Suppressor macrophage treated with lipopolysaccharide for 4 hours (primary cell): ENCODE results near the gene PACRG.
"Not testable (repeated sequence)": the region's sequence is repeated elsewhere in the genome, so short reads cannot be mapped to it uniquely, and the experiment has no call there.

ENCODE experiments used
- DNase-seq: peaks from one replicate; pipeline ENCODE4 v3.0.0-alpha.2; 2020

The PACRG gene

GRCh38 chr6:163300838-163301237 lies 573.1 kb downstream of the PACRG start:
- no peak for DNase-seq

GRCh38 chr6:163301726-163302635 lies 574.2 kb downstream of the PACRG start:
- DNase-seq = no peak

GRCh38 chr6:163302747-163303146 lies 575.0 kb downstream of the PACRG start:
- no peak for DNase-seq

GRCh38 chr6:163306000-163306399 lies 578.2 kb downstream of the PACRG start:
- no peak for DNase-seq

GRCh38 chr6:163308629-163309440 lies 581.1 kb downstream of the PACRG start:
- no peak for DNase-seq

- no peak for DNase-seq
These were observed 581.8 kb downstream of the PACRG start for GRCh38 chr6:163309491-163310026.

- DNase-seq = no peak
These were observed 582.6 kb downstream of the PACRG start for GRCh38 chr6:163310096-163310972.

GRCh38 chr6:163310973-163311383 lies 583.2 kb downstream of the PACRG start:
- DNase-seq = no peak

- DNase-seq = peak; percentile 48
These were observed 584.1 kb downstream of the PACRG start for GRCh38 chr6:163311830-163312229.

- DNase-seq = no peak
These were observed 585.8 kb downstream of the PACRG start for GRCh38 chr6:163313566-163313965.

- no peak for DNase-seq
These were observed 586.2 kb downstream of the PACRG start for GRCh38 chr6:163313981-163314380.

- DNase-seq = no peak
These were observed 587.2 kb downstream of the PACRG start for GRCh38 chr6:163314791-163315470.

- DNase-seq = not testable (repeated sequence)
These were observed 589.2 kb downstream of the PACRG start for GRCh38 chr6:163316866-163317495.

GRCh38 chr6:163318071-163318786 lies 590.5 kb downstream of the PACRG start:
- DNase-seq = no peak

GRCh38 chr6:163319609-163320366 lies 592.0 kb downstream of the PACRG start:
- peak; percentile 13 for DNase-seq

GRCh38 chr6:163320402-163320801 lies 592.6 kb downstream of the PACRG start:
- no peak for DNase-seq

- DNase-seq = no peak
These were observed 593.0 kb downstream of the PACRG start for GRCh38 chr6:163320804-163321203.

- DNase-seq = no peak
These were observed 593.9 kb downstream of the PACRG start for GRCh38 chr6:163321717-163322116.

- DNase-seq = no peak
These were observed 595.5 kb downstream of the PACRG start for GRCh38 chr6:163323274-163323673.

- DNase-seq = no peak
These were observed 595.9 kb downstream of the PACRG start for GRCh38 chr6:163323705-163324104.
